Sigmoid colon (tissue), 7 donors: ENCODE measurements around the gene FCN3. TPM values are rescaled to one million over a fixed set of nuclear protein-coding genes. Genes with fewer than 3 reads are reported as not detected.

ENCODE experiments used
- DNase-seq: peaks from one replicate; pipeline ENCODE4 v3.0.0-alpha.2; 2019
- H3K27ac ChIP-seq, 4 donors: fragments of 200-600 bp; sonication (generic); one replicate each; pipeline ENCODE4 v1.5.1; 2016 to 2019; ENCODE audit warnings: mild to moderate bottlenecking in 1 of 4
- H3K27me3 ChIP-seq, 3 donors: fragments of 200-600 bp; sonication (generic); one replicate each; pipeline ENCODE4 v1.5.1; 2019; ENCODE audit warnings: mild to moderate bottlenecking in 1 of 3
- H3K36me3 ChIP-seq, 4 donors: fragments of 200-600 bp; sonication (generic); one replicate each; pipeline ENCODE4 v1.5.1; 2016 to 2019
- H3K4me1 ChIP-seq, 4 donors: fragments of 200-600 bp; sonication (generic); one replicate each; pipeline ENCODE4 v1.5.1; 2017 to 2019
- H3K4me3 ChIP-seq, 4 donors: fragments of 200-600 bp; sonication (generic); one replicate each; pipeline ENCODE4 v1.5.1; 2017 to 2019; ENCODE audit warnings: mild to moderate bottlenecking in 2 of 4, moderate library complexity in 1 of 4
- H3K9me3 ChIP-seq, 4 donors: fragments of 200-600 bp in 3 of 4; sonication (generic) in 3 of 4; one replicate each; pipeline versions ENCODE4 v1.5.1 to v1.6.1; 2013 to 2019
- CTCF ChIP-seq, 4 experiments: fragments of 450-650 bp in 3 of 4; fragments of 200-600 bp in 1 of 4; IDR thresholded peaks; one replicate each; pipeline ENCODE4 v1.5.1; 2016 to 2019; ENCODE audit warnings: antibody characterized with exemption in 4 of 4, mild to moderate bottlenecking in 3 of 4, moderate library complexity in 2 of 4
- EP300 ChIP-seq, 4 donors: sonication (generic); formaldehyde crosslinking; IDR thresholded peaks; one replicate each; pipeline ENCODE4 v1.6.1; 2017; ENCODE audit warnings: antibody characterized with exemption in 4 of 4
- POLR2A ChIP-seq, 2 donors: fragments of 450-650 bp; IDR thresholded peaks; one replicate each; pipeline ENCODE4 v1.6.1; 2016; ENCODE audit warnings: antibody characterized with exemption in 2 of 2, mild to moderate bottlenecking in 2 of 2, moderate library complexity in 2 of 2
- POLR2AphosphoS5 ChIP-seq, 4 donors: sonication (generic); formaldehyde crosslinking; IDR thresholded peaks; one replicate each; pipeline ENCODE4 v1.6.1; 2017; ENCODE audit warnings: antibody characterized with exemption in 4 of 4
- WGBS, 2 donors: extraction: QIAGEN DNeasy Blood & Tissue Kit; methylation state at CpG; one replicate each; pipeline ENCODE4 v1.1.7; 2013; 5-methylcytosine and 5-hydroxymethylcytosine counted together
- intact Hi-C: fragments of 100-400 bp; cut with DNase I; formaldehyde crosslinking; loops from one replicate; pipeline ENCODE4 v1.15.1; 2023
- polyA plus RNA-seq, 3 donors: library from polyadenylated mRNA; stranded (reverse); fragments of 200-250 nt; gene quantifications; one replicate each; pipeline ENCODE4 v1.2.3, GENCODE V29; 2013
- total RNA-seq, 4 donors: library from RNA; depleted of rRNA; stranded (reverse); fragments of >200 nt; gene quantifications; one replicate each; pipeline ENCODE4 v1.1.0, GENCODE V29; 2016
- donor health status: healthy with polysubstance abuse.
- donor health status: Bipolar disorder and iron deficiency.
- donor health status: healthy.

The FCN3 gene
- total and polyA plus RNA-seq, 7 donors = 0.49 to 4.6 (median 2.5) TPM

- H3K36me3 ChIP-seq = peaks cover 8 to 49% (median 26%) of the 10 kb centered on the region in 4 donors
- peaks cover 0 to 37% (median 35%) of the 10 kb centered on the region in 4 donors for H3K4me1 ChIP-seq
- WGBS, 2 donors = 68 to 87% methylated on average over 3 of the region's 3 CpGs
- DNase-seq = no peak
- intact Hi-C loops = no loop called here
- no peak overlapping the region for H3K27ac ChIP-seq
- no peak for TF ChIP-seq POLR2AphosphoS5 (IDR thresholded peaks at IDR 0.05)
- TF ChIP-seq POLR2A (IDR thresholded peaks at IDR 0.05) = no peak
- TF ChIP-seq CTCF (IDR thresholded peaks at IDR 0.05) = no peak
- no peak for TF ChIP-seq EP300 (IDR thresholded peaks at IDR 0.05)
- H3K9me3 ChIP-seq = no peaks in the 10 kb centered on the region
- peaks cover 16 to 28% (median 20%) of the 10 kb centered on the region in 3 donors for H3K27me3 ChIP-seq
- no peak overlapping the region for H3K4me3 ChIP-seq
Measured at GRCh38 chr1:27353629-27354028, 21.0 kb downstream of the FCN3 start.

DNA sequence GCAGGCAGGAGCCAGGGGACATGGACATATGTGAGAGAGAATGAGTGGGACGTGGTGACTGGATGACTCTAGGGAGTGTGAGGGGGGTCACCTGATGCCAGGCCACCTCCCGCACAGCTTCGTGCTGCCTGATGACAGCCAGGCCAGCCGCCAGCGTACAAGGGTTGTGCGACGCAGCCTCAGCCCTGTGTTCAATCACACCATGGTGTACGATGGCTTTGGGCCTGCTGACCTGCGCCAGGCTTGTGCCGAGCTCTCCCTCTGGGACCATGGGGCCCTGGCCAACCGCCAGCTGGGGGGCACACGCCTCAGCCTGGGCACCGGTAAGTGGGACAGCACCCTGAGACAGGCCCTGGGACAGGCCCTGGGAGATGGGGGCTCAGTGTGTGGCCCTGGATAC is 21.5 kb downstream of the FCN3 start:
- H3K4me1 ChIP-seq = peaks cover 0 to 37% (median 35%) of the 10 kb centered on the region in 4 donors
- H3K4me3 ChIP-seq = no peak overlapping the region
- H3K36me3 ChIP-seq = peaks cover 8 to 44% (median 24%) of the 10 kb centered on the region in 4 donors
- intact Hi-C loops = no loop called here
- peaks cover 16 to 30% (median 23%) of the 10 kb centered on the region in 3 donors for H3K27me3 ChIP-seq
- DNase-seq = no peak
- 90 to 94% methylated on average over 13 of the region's 13 CpGs for WGBS, 2 donors
- H3K27ac ChIP-seq = no peak overlapping the region
- H3K9me3 ChIP-seq = no peaks in the 10 kb centered on the region
- TF ChIP-seq CTCF (IDR thresholded peaks at IDR 0.05) = no peak
- no peak for TF ChIP-seq POLR2AphosphoS5 (IDR thresholded peaks at IDR 0.05)
- TF ChIP-seq EP300 (IDR thresholded peaks at IDR 0.05) = no peak
- TF ChIP-seq POLR2A (IDR thresholded peaks at IDR 0.05) = no peak

DNA sequence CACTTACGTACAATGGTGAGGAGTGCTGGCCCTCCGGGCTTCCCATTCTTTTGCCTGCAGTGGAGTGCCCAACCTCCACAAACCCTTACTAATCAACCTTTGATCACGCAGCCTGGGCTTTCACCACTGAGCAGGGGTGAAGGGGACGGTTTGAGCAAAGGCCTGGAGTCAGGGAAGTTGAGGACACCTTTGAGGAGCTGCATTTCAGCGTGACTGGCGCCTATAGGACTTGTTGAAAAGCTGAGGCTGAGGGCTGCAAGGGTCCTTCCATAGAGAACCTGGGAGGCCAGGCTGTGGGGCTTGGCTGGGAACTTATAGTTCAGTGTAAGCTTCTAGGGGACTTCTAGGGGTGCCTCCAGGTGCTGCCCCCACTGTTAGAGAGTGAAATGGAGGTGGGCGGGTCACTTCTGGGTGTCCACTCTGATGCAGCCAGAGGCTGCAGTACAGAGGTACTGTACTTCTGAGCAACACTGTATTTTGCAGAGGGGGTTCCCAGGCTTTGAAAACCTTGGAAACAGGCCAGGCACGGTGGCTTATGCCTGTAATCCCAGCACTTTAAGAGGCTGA is 23.0 kb downstream of the FCN3 start:
- intact Hi-C loops = no loop called here
- Histone ChIP-seq H3K36me3 (peaks cover 8 to 33% (median 20%) of the 10 kb centered on the region in 4 donors), H3K4me3 (peak overlapping the region in 2 of 4 donors; percentile 47 to 50), H3K27ac (no peak overlapping the region), H3K4me1 (peaks cover 0 to 26% (median 25%) of the 10 kb centered on the region in 4 donors), H3K9me3 (no peaks in the 10 kb centered on the region), H3K27me3 (peaks cover 16 to 46% (median 32%) of the 10 kb centered on the region in 3 donors)
- no peak for TF ChIP-seq POLR2AphosphoS5 (IDR thresholded peaks at IDR 0.05)
- no peak for TF ChIP-seq CTCF (IDR thresholded peaks at IDR 0.05)
- no peak for TF ChIP-seq POLR2A (IDR thresholded peaks at IDR 0.05)
- TF ChIP-seq EP300 (IDR thresholded peaks at IDR 0.05) = no peak
- DNase-seq = no peak
- 28 to 70% methylated on average over 8 of the region's 8 CpGs for WGBS, 2 donors

- Histone ChIP-seq H3K4me3 (peak overlapping the region in 2 of 4 donors; percentile 47 to 50), H3K36me3 (peaks cover under 1 to 25% (median 15%) of the 10 kb centered on the region in 4 donors), H3K9me3 (no peaks in the 10 kb centered on the region), H3K27ac (peak overlapping the region in 2 of 4 donors; percentile 16 to 47), H3K4me1 (peaks cover 0 to 26% (median 25%) of the 10 kb centered on the region in 4 donors), H3K27me3 (peaks cover 16 to 46% (median 32%) of the 10 kb centered on the region in 3 donors)
- intact Hi-C loops = no loop called here
- no peak for DNase-seq
- TF ChIP-seq POLR2A (IDR thresholded peaks at IDR 0.05) (no peak), POLR2AphosphoS5 (IDR thresholded peaks at IDR 0.05) (no peak), CTCF (IDR thresholded peaks at IDR 0.05) (no peak), EP300 (IDR thresholded peaks at IDR 0.05) (no peak)
- WGBS, 2 donors = 25 to 59% methylated on average over 62 of the region's 62 CpGs
Measured at GRCh38 chr1:27350663-27351540, 23.7 kb downstream of the FCN3 start.
